Hematopoietic multipotent progenitor cell treated with erythropoietin and hydrocortisone succinate and interleukin-3 and kit ligand, for 6 days (in vitro differentiated cells): ENCODE measurements around the gene FDXACB1.
"Not testable (repeated sequence)": the region's sequence is repeated elsewhere in the genome, so short reads cannot be mapped to it uniquely, and the experiment has no call there.

Experiments
- DNase-seq: peaks from one replicate; pipeline ENCODE4 v3.0.0-alpha.2; 2015

FDXACB1 gene

GRCh38 chr11:111909378-111909777, 30.4 kb upstream of the FDXACB1 start:
- DNase-seq, result no peak

GRCh38 chr11:111908639-111909305, 29.8 kb upstream of the FDXACB1 start:
- no peak for DNase-seq

GRCh38 chr11:111906680-111907079, 27.7 kb upstream of the FDXACB1 start:
- DNase-seq, result no peak

GRCh38 chr11:111905411-111905810, 26.4 kb upstream of the FDXACB1 start:
- no peak for DNase-seq

- no peak for DNase-seq
Measured at GRCh38 chr11:111886844-111887243, 7.9 kb upstream of the FDXACB1 start.

GRCh38 chr11:111886032-111886431, 7.1 kb upstream of the FDXACB1 start:
- DNase-seq, result no peak

GRCh38 chr11:111885053-111885452, 6.1 kb upstream of the FDXACB1 start:
- DNase-seq, result not testable (repeated sequence)

GRCh38 chr11:111882202-111882601, 3.2 kb upstream of the FDXACB1 start:
- no peak for DNase-seq

- no peak for DNase-seq
Measured at GRCh38 chr11:111879637-111879960, 634 bp upstream of the FDXACB1 start.

- DNase-seq, result no peak
Measured at GRCh38 chr11:111878385-111878848, 548 bp downstream of the FDXACB1 start.

GRCh38 chr11:111871693-111872161, 7.2 kb downstream of the FDXACB1 start:
- DNase-seq, result peak; percentile 24

- DNase-seq, result peak; percentile 88
Measured at GRCh38 chr11:111870886-111871692, 7.9 kb downstream of the FDXACB1 start, which contains the start of gene ALG9. TSS of gene ALG9 (minus strand) at chr11:111871581. CDS start at chr11:111871482, 99 bp downstream.

GRCh38 chr11:111870522-111870885, 8.5 kb downstream of the FDXACB1 start:
- no peak for DNase-seq

- no peak for DNase-seq
Measured at GRCh38 chr11:111870113-111870512, 8.9 kb downstream of the FDXACB1 start.

GRCh38 chr11:111860257-111860656, 18.7 kb downstream of the FDXACB1 start:
- no peak for DNase-seq

- no peak for DNase-seq
Measured at GRCh38 chr11:111855506-111855905, 23.5 kb downstream of the FDXACB1 start.

- DNase-seq, result no peak
Measured at GRCh38 chr11:111852103-111852502, 26.9 kb downstream of the FDXACB1 start.

- DNase-seq, result peak; percentile 43
Measured at GRCh38 chr11:111851636-111852035, 27.3 kb downstream of the FDXACB1 start.

GRCh38 chr11:111851067-111851466, 27.9 kb downstream of the FDXACB1 start:
- DNase-seq, result no peak

- DNase-seq, result no peak
Measured at GRCh38 chr11:111849631-111850030, 29.3 kb downstream of the FDXACB1 start.

- DNase-seq, result no peak
Measured at GRCh38 chr11:111846636-111847035, 32.3 kb downstream of the FDXACB1 start.

- DNase-seq, result no peak
Measured at GRCh38 chr11:111846063-111846462, 32.9 kb downstream of the FDXACB1 start.

- DNase-seq, result peak; percentile 55
Measured at GRCh38 chr11:111845276-111846028, 33.5 kb downstream of the FDXACB1 start.
